T-helper 1 cell treated with Interleukin-12 subunit alpha and Interleukin-12 subunit beta and Interleukin-4 antibody, amounts not matched to agents 30 ng/mL and 1 ng/mL, for 36 hours (primary cell): Measurements from ENCODE around the gene SIDT2. TPM values are rescaled to one million over a fixed set of nuclear protein-coding genes. Genes with fewer than 3 reads are reported as not detected.
"Not testable (repeated sequence)": the region's sequence is repeated elsewhere in the genome, so short reads cannot be mapped to it uniquely, and the experiment has no call there.

Experiments used
- intact Hi-C: fragments of 100-400 bp; cut with micrococcal nuclease; formaldehyde crosslinking; loops from one replicate; pipeline ENCODE4 v1.15.1; 2024
- total RNA-seq: library from RNA; stranded (reverse); gene quantifications from 2 replicates; pipeline ENCODE4 v1.2.3, GENCODE V29; 2022

Gene SIDT2
- 29.2 and 31.8 TPM in 2 replicates for total RNA-seq

- intact Hi-C loops: loop anchor here (1.0 kb wide), 7 partner anchors 34 to 405 kb away; partner anchors contain the start of genes PAFAH1B2 and ZPR1
These were observed at the start of gene SIDT2 for GRCh38 chr11:117178210-117179034. Gene SIDT2, plus strand, starts transcription at chr11:117178743. Its CDS starts 521 bp downstream, at chr11:117179264.

GRCh38 chr11:117130396-117130795 is 48.1 kb upstream of the SIDT2 start:
- intact Hi-C loops: not testable (repeated sequence)

GRCh38 chr11:117130879-117131278 is 47.7 kb upstream of the SIDT2 start:
- intact Hi-C loops: no loop called here

GRCh38 chr11:117134431-117134830 is 44.1 kb upstream of the SIDT2 start:
- intact Hi-C loops: no loop called here

- intact Hi-C loops: not testable (repeated sequence)
These were observed 43.6 kb upstream of the SIDT2 start for GRCh38 chr11:117134979-117135378.

GRCh38 chr11:117137223-117138086 is 41.1 kb upstream of the SIDT2 start:
- intact Hi-C loops: not testable (repeated sequence)

GRCh38 chr11:117143390-117143789 is 35.2 kb upstream of the SIDT2 start:
- intact Hi-C loops: no loop called here

- intact Hi-C loops: loop anchor here (1.0 to 2.0 kb wide), 10 partner anchors 34 to 371 kb away; partner anchors contain the start of genes SIDT2, SIK3 and ZPR1
These were observed 34.6 kb upstream of the SIDT2 start, which contains the start of gene PAFAH1B2 for GRCh38 chr11:117143871-117144476. Gene PAFAH1B2, plus strand, starts transcription at chr11:117144287. Its CDS starts 8,161 bp downstream, at chr11:117152448.

GRCh38 chr11:117144477-117145392 is 33.8 kb upstream of the SIDT2 start:
- intact Hi-C loops: loop anchor here (1.0 to 2.0 kb wide), 12 partner anchors 10 to 371 kb away; partner anchors contain the start of genes SIDT2, SIK3 and ZPR1

- intact Hi-C loops: loop anchor here (1.0 to 2.0 kb wide), 5 partner anchors 9 to 217 kb away; partner anchors contain the start of gene SIK3
These were observed 33.2 kb upstream of the SIDT2 start for GRCh38 chr11:117145393-117145761.

- intact Hi-C loops: no loop called here
These were observed 32.0 kb upstream of the SIDT2 start for GRCh38 chr11:117146521-117146920.

GRCh38 chr11:117152066-117152465 is 26.5 kb upstream of the SIDT2 start:
- intact Hi-C loops: no loop called here

GRCh38 chr11:117154468-117154867 is 24.1 kb upstream of the SIDT2 start:
- intact Hi-C loops: loop anchor here (1.0 kb wide), 1 partner anchor 9 kb away; no protein-coding TSS in a partner anchor

- intact Hi-C loops: no loop called here
These were observed 21.0 kb upstream of the SIDT2 start for GRCh38 chr11:117157507-117157906.

- intact Hi-C loops: no loop called here
These were observed 18.7 kb upstream of the SIDT2 start for GRCh38 chr11:117159892-117160291.

GRCh38 chr11:117160826-117161225 is 17.7 kb upstream of the SIDT2 start:
- intact Hi-C loops: no loop called here

GRCh38 chr11:117166491-117166890 is 12.1 kb upstream of the SIDT2 start:
- intact Hi-C loops: no loop called here

- intact Hi-C loops: no loop called here
These were observed 8.8 kb upstream of the SIDT2 start for GRCh38 chr11:117169736-117170135.

GRCh38 chr11:117170210-117170609 is 8.3 kb upstream of the SIDT2 start:
- intact Hi-C loops: no loop called here

GRCh38 chr11:117171007-117171403 is 7.5 kb upstream of the SIDT2 start:
- intact Hi-C loops: no loop called here
